Ramos (cell line): ENCODE measurements around the gene SLC29A3.

ENCODE experiments used
- in situ Hi-C: fragments of 300-500 bp; cut with MboI; formaldehyde crosslinking; loops from one replicate; pipeline ENCODE4 v1.14.3; 2022; ENCODE audit warnings: low sequenced_read_pairs; ENCODE audit not compliant: unreplicated experiment

SLC29A3 gene

GRCh38 chr10:71362141-71362540, 43.1 kb downstream of the SLC29A3 start:
- in situ Hi-C loops = no loop called here

GRCh38 chr10:71363936-71364335, 44.9 kb downstream of the SLC29A3 start:
- in situ Hi-C loops = no loop called here

GRCh38 chr10:71365366-71365765, 46.3 kb downstream of the SLC29A3 start:
- in situ Hi-C loops = no loop called here

GRCh38 chr10:71366690-71367089, 47.6 kb downstream of the SLC29A3 start:
- in situ Hi-C loops = no loop called here

GRCh38 chr10:71367271-71367670, 48.2 kb downstream of the SLC29A3 start:
- in situ Hi-C loops = no loop called here

GRCh38 chr10:71368176-71368575, 49.1 kb downstream of the SLC29A3 start:
- in situ Hi-C loops = no loop called here

- in situ Hi-C loops = no loop called here
These were observed 49.6 kb downstream of the SLC29A3 start for GRCh38 chr10:71368643-71369042.

- in situ Hi-C loops = no loop called here
These were observed 50.5 kb downstream of the SLC29A3 start for GRCh38 chr10:71369602-71370001.

- in situ Hi-C loops = no loop called here
These were observed 51.0 kb downstream of the SLC29A3 start for GRCh38 chr10:71370031-71370430.

- in situ Hi-C loops = no loop called here
These were observed 52.7 kb downstream of the SLC29A3 start for GRCh38 chr10:71371750-71372166.

GRCh38 chr10:71372882-71373495, 53.9 kb downstream of the SLC29A3 start:
- in situ Hi-C loops = no loop called here

GRCh38 chr10:71374481-71375233, 55.6 kb downstream of the SLC29A3 start:
- in situ Hi-C loops = no loop called here

- in situ Hi-C loops = no loop called here
These were observed 56.9 kb downstream of the SLC29A3 start for GRCh38 chr10:71375952-71376351.

GRCh38 chr10:71378336-71379117, 59.5 kb downstream of the SLC29A3 start:
- in situ Hi-C loops = no loop called here

- in situ Hi-C loops = no loop called here
These were observed 60.2 kb downstream of the SLC29A3 start for GRCh38 chr10:71379118-71379766.

- in situ Hi-C loops = loop anchor here (10.0 kb wide), 2 partner anchors 324 to 434 kb away; no protein-coding TSS in a partner anchor
These were observed 61.8 kb downstream of the SLC29A3 start for GRCh38 chr10:71380841-71381240.

- in situ Hi-C loops = loop anchor here (10.0 kb wide), 2 partner anchors 323 to 433 kb away; no protein-coding TSS in a partner anchor
These were observed 62.6 kb downstream of the SLC29A3 start for GRCh38 chr10:71381611-71382010.

- in situ Hi-C loops = loop anchor here (10.0 kb wide), 2 partner anchors 323 to 433 kb away; no protein-coding TSS in a partner anchor
These were observed 63.0 kb downstream of the SLC29A3 start for GRCh38 chr10:71382028-71382427.

- in situ Hi-C loops = loop anchor here (10.0 kb wide), 2 partner anchors 322 to 432 kb away; no protein-coding TSS in a partner anchor
These were observed 63.7 kb downstream of the SLC29A3 start for GRCh38 chr10:71382757-71383156.
